Heart left ventricle (tissue), 16 donors: ENCODE data around the gene ASCC3. TPM values are rescaled to one million over a fixed set of nuclear protein-coding genes. Genes with fewer than 3 reads are reported as not detected.

Experiments
- ATAC-seq, 4 donors: fragments of 200-7000 bp; cut with Tn5 transposase; one replicate each; pipeline ENCODE4 v1.9.1; 2020 to 2022; ENCODE audit warnings: moderate library complexity in 4 of 4, mild to moderate bottlenecking in 3 of 4, moderate number of reproducible peaks in 1 of 4
- DNase-seq, 5 donors: peaks; one replicate each; pipeline ENCODE4 v3.0.0-alpha.2; 2020
- H3K27ac ChIP-seq, 12 donors: fragments of 200-600 bp; sonication (generic) in 4 of 12; one replicate each; pipeline versions ENCODE4 v1.5.0 to v1.8.0; 2016 to 2022; ENCODE audit warnings: mild to moderate bottlenecking in 2 of 12
- H3K27me3 ChIP-seq, 9 donors: fragments of 200-600 bp; sonication (generic) in 2 of 9; one replicate each; pipeline versions ENCODE4 v1.5.1 to v1.8.0; 2016 to 2022; ENCODE audit warnings: mild to moderate bottlenecking in 3 of 9
- H3K36me3 ChIP-seq, 9 donors: fragments of 200-600 bp; sonication (generic) in 2 of 9; one replicate each; pipeline versions ENCODE4 v1.5.0 to v1.8.0; 2018 to 2022; ENCODE audit warnings: mild to moderate bottlenecking in 2 of 9
- H3K4me1 ChIP-seq, 12 donors: fragments of 200-600 bp; sonication (generic) in 4 of 12; one replicate each; pipeline versions ENCODE4 v1.5.0 to v1.8.0; 2016 to 2022; ENCODE audit warnings: mild to moderate bottlenecking in 3 of 12
- H3K4me3 ChIP-seq, 12 donors: fragments of 200-600 bp; sonication (generic) in 4 of 12; one replicate each; pipeline versions ENCODE4 v1.5.0 to v1.8.0; 2017 to 2022; ENCODE audit warnings: mild to moderate bottlenecking in 9 of 12, moderate library complexity in 4 of 12
- H3K9me3 ChIP-seq, 12 donors: fragments of 200-600 bp; sonication (generic) in 4 of 12; one replicate each; pipeline versions ENCODE4 v1.5.0 to v1.8.0; 2016 to 2022; ENCODE audit warnings: mild to moderate bottlenecking in 1 of 12
- POLR2A ChIP-seq, 2 donors: fragments of 450-650 bp; IDR thresholded peaks; one replicate each; pipeline ENCODE4 v1.6.1; 2017; ENCODE audit warnings: antibody characterized with exemption in 2 of 2, mild to moderate bottlenecking in 2 of 2, moderate library complexity in 2 of 2
- WGBS, 4 donors: extraction: QIAGEN DNeasy Blood & Tissue Kit in 2 of 4; methylation state at CpG; one replicate each; pipeline versions ENCODE4 v1.1.5 to v1.1.7; 2013 to 2018; 5-methylcytosine and 5-hydroxymethylcytosine counted together
- intact Hi-C, 10 donors: fragments of 100-400 bp; cut with DNase I; formaldehyde crosslinking; loops; one replicate each; pipeline versions ENCODE4 v1.11.1 to v1.14.2; 2022
- polyA plus RNA-seq, 2 donors: library from polyadenylated mRNA; stranded (reverse); fragments of 200-250 nt; gene quantifications; one replicate each; pipeline ENCODE4 v1.2.3, GENCODE V29; 2013
- total RNA-seq, 9 donors: library from RNA; depleted of rRNA in 2 of 9; stranded (reverse); fragments of >200 nt in 2 of 9; fragmentation: NEBNext Ultra II Directional in 3 of 9; extraction: Animal tissue kit (Norgen Biotek cat#: 25700) in 3 of 9; gene quantifications; one replicate each; pipeline versions ENCODE4 v1.1.0 to v1.2.4, GENCODE V29; 2016 to 2023
- TF ChIP-seq, protein P1 (sequence below), 12 donors: fragments of 200-600 bp; sonication (generic) in 4 of 12; IDR thresholded peaks; one replicate each; pipeline versions ENCODE4 v1.5.0 to v1.8.0; 2018 to 2022; ENCODE audit warnings: antibody characterized with exemption in 12 of 12, mild to moderate bottlenecking in 5 of 12
- donor health status: ischemic (EF 13 %, LVEDD 7.1; RV severe dilation, severe dysfunction).
- donor health status: healthy with polysubstance abuse.
- donor health status: DM: no; HTN: yes; CAD: no.
- donor health status: DM: no; HTN: no; CAD: no.
- donor health status: ischemic (EF 25% LVEDD 6.9; RV normal size, moderate dysfunction).
- donor health status: ischemic (EF 25% LVEDD 5.7; RV mildly dilated, moderate dysfunction).
- donor health status: healthy.
- donor health status: DM: yes; HTN: yes; CAD: no.
- donor health status: ischemic (EF 35%, LVEDD 5.7; RV mildly dilated, moderate dysfunction).
- donor health status: nonischemic (EF 11% LVEDD 7.7; RV severe dilation, severe dysfunction).
- donor health status: DM: yes; HTN: yes; CAD: no.
- donor health status: PGD.
- donor health status: ischemic (EF 29% LVEDD 5.4; RV normal size, mild dysfunction).
- donor health status: nonischemic (EF 23%, LVEDD 6.1; RV moderate dilation, normal function).

ASCC3 gene
- total and polyA plus RNA-seq, 11 donors = 3.4 to 29.2 (median 15.0) TPM

DNA sequence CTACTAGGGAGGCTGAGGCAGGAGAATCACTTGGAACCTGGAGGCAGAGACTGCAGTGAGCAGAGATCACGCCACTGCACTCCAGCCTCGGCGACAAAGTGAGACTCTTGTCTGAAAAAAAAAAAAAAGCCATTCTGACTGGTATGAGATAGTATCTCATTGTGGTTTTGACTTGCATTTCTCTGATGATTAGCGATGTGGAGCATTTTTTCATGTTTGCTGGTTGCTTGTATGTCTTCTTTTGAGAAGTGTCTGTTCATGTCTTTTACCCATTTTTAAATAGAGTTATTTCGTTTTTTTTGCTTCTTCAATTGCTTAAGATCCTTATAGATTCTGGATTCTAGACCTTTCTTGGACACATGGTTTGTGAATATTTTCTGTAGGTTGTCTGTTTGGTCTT is 312.9 kb downstream of the ASCC3 start:
- Histone ChIP-seq H3K27me3 (no peaks in the 10 kb centered on the region), H3K4me1 (no peaks in the 10 kb centered on the region), H3K9me3 (peaks cover 0 to 11% (median 0%) of the 10 kb centered on the region in 12 donors), H3K4me3 (no peak overlapping the region), H3K27ac (no peak overlapping the region), H3K36me3 (peaks cover 0 to 20% (median 4%) of the 10 kb centered on the region in 9 donors)
- DNase-seq (no peak), ATAC-seq (no peak)
- TF ChIP-seq, protein P1, sequence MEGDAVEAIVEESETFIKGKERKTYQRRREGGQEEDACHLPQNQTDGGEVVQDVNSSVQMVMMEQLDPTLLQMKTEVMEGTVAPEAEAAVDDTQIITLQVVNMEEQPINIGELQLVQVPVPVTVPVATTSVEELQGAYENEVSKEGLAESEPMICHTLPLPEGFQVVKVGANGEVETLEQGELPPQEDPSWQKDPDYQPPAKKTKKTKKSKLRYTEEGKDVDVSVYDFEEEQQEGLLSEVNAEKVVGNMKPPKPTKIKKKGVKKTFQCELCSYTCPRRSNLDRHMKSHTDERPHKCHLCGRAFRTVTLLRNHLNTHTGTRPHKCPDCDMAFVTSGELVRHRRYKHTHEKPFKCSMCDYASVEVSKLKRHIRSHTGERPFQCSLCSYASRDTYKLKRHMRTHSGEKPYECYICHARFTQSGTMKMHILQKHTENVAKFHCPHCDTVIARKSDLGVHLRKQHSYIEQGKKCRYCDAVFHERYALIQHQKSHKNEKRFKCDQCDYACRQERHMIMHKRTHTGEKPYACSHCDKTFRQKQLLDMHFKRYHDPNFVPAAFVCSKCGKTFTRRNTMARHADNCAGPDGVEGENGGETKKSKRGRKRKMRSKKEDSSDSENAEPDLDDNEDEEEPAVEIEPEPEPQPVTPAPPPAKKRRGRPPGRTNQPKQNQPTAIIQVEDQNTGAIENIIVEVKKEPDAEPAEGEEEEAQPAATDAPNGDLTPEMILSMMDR (IDR thresholded peaks at IDR 0.05) = no peak
- TF ChIP-seq POLR2A (IDR thresholded peaks at IDR 0.05) = no peak
- intact Hi-C loops = no loop called here
- WGBS, 4 donors = 96 to 97% (median 97%) methylated on average over 5 of the region's 5 CpGs

DNA sequence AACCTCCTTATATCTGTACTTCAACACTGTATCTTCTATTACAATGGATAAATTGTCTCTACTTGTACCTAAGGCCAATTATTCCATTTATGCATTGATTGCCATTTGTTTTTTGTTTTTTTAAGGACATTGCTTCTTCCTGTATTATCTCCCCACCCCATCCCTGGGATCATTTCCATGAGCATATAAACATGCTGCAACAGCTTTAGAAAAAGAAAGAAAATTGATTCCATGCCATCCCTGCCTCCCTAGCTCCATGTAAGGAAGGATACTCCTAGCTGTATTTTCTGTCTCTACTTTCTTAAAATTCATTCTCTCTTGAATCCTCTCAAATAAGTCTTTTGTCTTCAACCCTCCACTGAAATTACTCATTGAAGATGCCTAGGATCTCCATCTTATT is 314.6 kb downstream of the ASCC3 start:
- Histone ChIP-seq H3K27me3 (no peaks in the 10 kb centered on the region), H3K27ac (no peak overlapping the region)
- TF ChIP-seq, protein P1 (IDR thresholded peaks at IDR 0.05) = no peak
- no peak for TF ChIP-seq POLR2A (IDR thresholded peaks at IDR 0.05)

DNA sequence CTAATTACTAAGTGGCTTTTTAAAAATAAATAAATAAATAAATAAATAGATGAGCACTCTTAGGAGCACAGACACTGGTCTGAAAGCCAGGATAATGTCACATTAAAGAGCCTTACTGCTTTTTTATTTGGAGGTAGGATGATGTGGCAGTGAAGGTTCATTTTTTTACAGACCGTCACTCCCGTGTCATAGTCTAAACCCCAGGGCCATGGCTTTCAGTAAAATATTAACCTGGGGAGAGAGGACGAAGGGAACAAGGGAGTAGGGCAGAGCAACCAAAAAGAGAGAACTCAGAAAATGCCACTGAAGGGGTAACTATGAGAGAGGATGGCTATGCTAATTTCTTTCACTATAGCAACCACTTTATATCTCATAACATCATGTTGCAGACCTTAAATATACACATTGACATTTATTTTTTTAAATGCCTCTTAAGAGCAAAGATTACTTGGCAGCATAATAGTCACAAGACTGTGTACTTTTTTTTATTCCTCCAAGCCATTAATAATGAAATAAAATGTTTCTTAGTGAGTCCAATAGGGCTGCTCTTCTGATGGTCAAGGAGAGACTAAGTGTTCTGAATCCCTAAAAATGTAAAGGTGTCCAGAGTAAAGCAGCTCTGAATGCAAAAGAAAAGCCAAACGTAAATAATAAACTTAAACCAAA is 315.6 kb downstream of the ASCC3 start:
- Histone ChIP-seq H3K4me3 (no peak overlapping the region), H3K4me1 (no peaks in the 10 kb centered on the region), H3K27ac (no peak overlapping the region), H3K36me3 (peaks cover 0 to 6% (median 0%) of the 10 kb centered on the region in 9 donors), H3K9me3 (peaks cover 0 to 11% (median 0%) of the 10 kb centered on the region in 12 donors), H3K27me3 (no peaks in the 10 kb centered on the region)
- TF ChIP-seq, protein P1 (IDR thresholded peaks at IDR 0.05) = no peak
- TF ChIP-seq POLR2A (IDR thresholded peaks at IDR 0.05) = no peak
- 91 to 97% (median 96%) methylated on average over 4 of the region's 4 CpGs for WGBS, 4 donors
- DNase-seq = no peak
- intact Hi-C loops = no loop called here
- ATAC-seq = no peak

More for the DNA sequence above, 314.6 kb downstream of the ASCC3 start:
- Histone ChIP-seq H3K4me3 (no peak overlapping the region), H3K36me3 (peaks cover 0 to 11% (median 0%) of the 10 kb centered on the region in 9 donors), H3K9me3 (peaks cover 0 to 11% (median 0%) of the 10 kb centered on the region in 12 donors), H3K4me1 (no peaks in the 10 kb centered on the region)
- DNase-seq = no peak
- intact Hi-C loops = no loop called here
- no peak for ATAC-seq

DNA sequence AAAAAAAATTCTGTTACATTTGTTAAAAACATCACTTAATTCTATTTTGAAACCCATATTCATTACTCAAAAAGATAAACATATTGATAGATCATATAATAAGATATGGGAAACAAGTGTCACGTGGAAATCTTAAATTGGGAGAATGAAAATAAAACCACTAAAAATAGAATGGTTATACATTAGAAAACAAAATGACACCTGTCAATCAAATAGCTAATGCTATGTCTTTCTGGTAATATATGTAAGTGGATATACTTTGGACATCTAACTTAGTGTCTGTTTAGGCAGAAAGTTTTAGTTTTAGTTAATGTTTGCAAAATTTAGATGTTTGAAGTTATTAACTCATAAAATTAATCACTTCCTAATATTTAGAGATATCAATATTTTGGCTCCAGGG is 321.3 kb downstream of the ASCC3 start:
- intact Hi-C loops = no loop called here
- ATAC-seq (no peak), DNase-seq (no peak)
- H3K4me3 ChIP-seq = no peak overlapping the region
- no peak overlapping the region for H3K27ac ChIP-seq
- no peaks in the 10 kb centered on the region for H3K9me3 ChIP-seq
- no peaks in the 10 kb centered on the region for H3K36me3 ChIP-seq
- H3K4me1 ChIP-seq = no peaks in the 10 kb centered on the region
- TF ChIP-seq, protein P1 (IDR thresholded peaks at IDR 0.05) = no peak
- no peak for TF ChIP-seq POLR2A (IDR thresholded peaks at IDR 0.05)
- WGBS, 4 donors = 89 to 98% (median 94%) methylated on average over 1 of the region's 1 CpG
- no peaks in the 10 kb centered on the region for H3K27me3 ChIP-seq
